Panc1 (cell line): ENCODE results near the gene SUPT16H. TPM values are rescaled to one million over a fixed set of nuclear protein-coding genes. Genes with fewer than 3 reads are reported as not detected.

Experiments
- ATAC-seq: fragments of 200-7000 bp; cut with Tn5 transposase; 2 replicates; pipeline ENCODE4 v1.9.1; 2020; ENCODE audit warnings: mild to moderate bottlenecking, moderate library complexity
- BruUV-seq: library from RNA; stranded (reverse); fragments of 400-500 nt; replicated peaks from 2 replicates; lab custom pipeline; 2021; lab: Mats Ljungman, UMichigan
- CTCF ChIA-PET: fragments of 300-600 bp; sonication (Branson Sonifier 250); formaldehyde crosslinking; loops from one replicate; lab custom pipeline; 2022; ENCODE audit warnings: antibody characterized with exemption; lab: Charles Lee
- POLR2A ChIA-PET: fragments of 300-600 bp; sonication (Branson Sonifier 250); formaldehyde crosslinking; loops from one replicate; lab custom pipeline; 2022; ENCODE audit warnings: antibody characterized with exemption; lab: Charles Lee
- DNase-seq: peaks from one replicate; pipeline ENCODE4 v3.0.0-alpha.2; 2010; ENCODE audit warnings: low read depth, low spot score
- H3K27ac ChIP-seq: 2 replicates; pipeline ENCODE4 v1.5.1; 2011; ENCODE audit warnings: mild to moderate bottlenecking, low read length, inconsistent platforms
- H3K27me3 ChIP-seq: fragments of 200-500 bp; sonication (Bioruptor generic); 2 replicates; pipeline ENCODE4 v1.6.0; 2014; ENCODE audit warnings: low read length, inconsistent platforms; ENCODE audit not compliant: control insufficient read depth, insufficient read depth
- H3K36me3 ChIP-seq: fragments of 200-500 bp; sonication (Bioruptor generic); 2 replicates; pipeline ENCODE4 v1.5.1; 2014; ENCODE audit warnings: inconsistent platforms, mild to moderate bottlenecking, low read length, moderate library complexity; ENCODE audit not compliant: control insufficient read depth, insufficient read depth
- H3K4me1 ChIP-seq: 2 replicates; pipeline ENCODE4 v1.5.1; 2011; ENCODE audit warnings: inconsistent platforms, mild to moderate bottlenecking, low read length, moderate library complexity; ENCODE audit not compliant: control insufficient read depth, insufficient read depth
- H3K4me3 ChIP-seq, 2 experiments: 2 replicates each; pipeline ENCODE4 v1.5.1; 2011 to 2012; ENCODE audit warnings: low read depth in 2 of 2, low read length in 2 of 2, mild to moderate bottlenecking in 2 of 2, inconsistent platforms in 1 of 2, moderate library complexity in 1 of 2
- H3K9me3 ChIP-seq: fragments of 200-500 bp; sonication (Bioruptor generic); 2 replicates; pipeline ENCODE4 v1.5.1; 2014; ENCODE audit warnings: low read depth, mild to moderate bottlenecking, inconsistent platforms, low read length, moderate library complexity; ENCODE audit not compliant: control insufficient read depth, insufficient read depth
- POLR2AphosphoS5 ChIP-seq: IDR thresholded peaks from 2 replicates; pipeline ENCODE4 v1.6.1; 2012; ENCODE audit warnings: mild to moderate bottlenecking, low read depth, low read length, moderate library complexity
- SIN3A ChIP-seq: IDR thresholded peaks from 2 replicates; pipeline ENCODE4 v1.6.1; 2012; ENCODE audit warnings: low read depth, mild to moderate bottlenecking, low read length, moderate library complexity, borderline replicate concordance; ENCODE audit not compliant: insufficient read depth
- TCF7L2 ChIP-seq: IDR thresholded peaks from 2 replicates; pipeline ENCODE4 v1.6.1; 2011; ENCODE audit warnings: mild to moderate bottlenecking, low read depth, low read length, inconsistent platforms
- in situ Hi-C: cut with HindIII; loops from 2 replicates; pipeline ENCODE4 v1.10.0; 2016; ENCODE audit warnings: low sequenced_read_pairs, low pct_unique_long_range_greater_than_20kb
- intact Hi-C: fragments of 100-400 bp; cut with micrococcal nuclease; formaldehyde crosslinking; loops from one replicate; pipeline ENCODE4 v1.10.0; 2022; ENCODE audit not compliant: unreplicated experiment
- total RNA-seq: library from RNA; stranded (reverse); gene quantifications from one replicate; pipeline ENCODE4 v1.2.1, GENCODE V29; 2021; ENCODE audit not compliant: unreplicated experiment
- TF ChIP-seq, protein P1 (sequence below): fragments of 450-650 bp; IDR thresholded peaks from 2 replicates; pipeline ENCODE4 v1.5.1; 2017; ENCODE audit warnings: mild to moderate bottlenecking
- TF ChIP-seq, protein P2 (sequence below), 2 experiments: IDR thresholded peaks; 2 replicates each; pipeline ENCODE4 v1.6.1; 2011 to 2012; ENCODE audit warnings: low read depth in 2 of 2, control low read depth in 1 of 2, low read length in 1 of 2, mild to moderate bottlenecking in 1 of 2, moderate library complexity in 1 of 2; ENCODE audit not compliant: insufficient read depth in 1 of 2

The SUPT16H gene
- total RNA-seq, 1 experiment from 2014 or later: 84.5 TPM

DNA sequence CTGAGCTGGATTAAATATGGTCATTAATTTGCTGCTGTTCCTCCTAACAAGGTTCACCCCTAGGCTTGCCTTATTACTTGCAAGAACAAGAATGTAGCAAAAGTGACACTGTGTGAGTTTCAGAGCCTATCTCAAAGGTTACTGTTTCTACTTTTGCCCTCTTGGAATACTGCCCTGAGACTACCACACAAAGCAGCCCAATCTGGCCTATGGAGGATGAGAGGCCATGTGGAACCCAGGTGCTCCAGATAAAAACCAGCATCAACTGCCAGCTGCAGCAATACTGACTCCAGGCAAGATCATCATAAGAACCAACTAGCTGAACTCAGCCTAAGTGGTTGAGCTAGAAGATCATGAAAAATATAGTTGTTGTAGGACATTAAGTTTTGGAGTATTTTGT, 22.4 kb upstream of the SUPT16H start:
- no peak for ATAC-seq
- no peak overlapping the region for H3K27ac ChIP-seq
- POLR2A ChIA-PET: no interaction called here
- no peak overlapping the region for H3K4me3 ChIP-seq
- BruUV-seq: no TSS peak
- TF ChIP-seq SIN3A (no peak), TCF7L2 (no peak), POLR2AphosphoS5 (no peak)
- TF ChIP-seq, protein P1, sequence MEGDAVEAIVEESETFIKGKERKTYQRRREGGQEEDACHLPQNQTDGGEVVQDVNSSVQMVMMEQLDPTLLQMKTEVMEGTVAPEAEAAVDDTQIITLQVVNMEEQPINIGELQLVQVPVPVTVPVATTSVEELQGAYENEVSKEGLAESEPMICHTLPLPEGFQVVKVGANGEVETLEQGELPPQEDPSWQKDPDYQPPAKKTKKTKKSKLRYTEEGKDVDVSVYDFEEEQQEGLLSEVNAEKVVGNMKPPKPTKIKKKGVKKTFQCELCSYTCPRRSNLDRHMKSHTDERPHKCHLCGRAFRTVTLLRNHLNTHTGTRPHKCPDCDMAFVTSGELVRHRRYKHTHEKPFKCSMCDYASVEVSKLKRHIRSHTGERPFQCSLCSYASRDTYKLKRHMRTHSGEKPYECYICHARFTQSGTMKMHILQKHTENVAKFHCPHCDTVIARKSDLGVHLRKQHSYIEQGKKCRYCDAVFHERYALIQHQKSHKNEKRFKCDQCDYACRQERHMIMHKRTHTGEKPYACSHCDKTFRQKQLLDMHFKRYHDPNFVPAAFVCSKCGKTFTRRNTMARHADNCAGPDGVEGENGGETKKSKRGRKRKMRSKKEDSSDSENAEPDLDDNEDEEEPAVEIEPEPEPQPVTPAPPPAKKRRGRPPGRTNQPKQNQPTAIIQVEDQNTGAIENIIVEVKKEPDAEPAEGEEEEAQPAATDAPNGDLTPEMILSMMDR: no peak
- TF ChIP-seq, protein P2, sequence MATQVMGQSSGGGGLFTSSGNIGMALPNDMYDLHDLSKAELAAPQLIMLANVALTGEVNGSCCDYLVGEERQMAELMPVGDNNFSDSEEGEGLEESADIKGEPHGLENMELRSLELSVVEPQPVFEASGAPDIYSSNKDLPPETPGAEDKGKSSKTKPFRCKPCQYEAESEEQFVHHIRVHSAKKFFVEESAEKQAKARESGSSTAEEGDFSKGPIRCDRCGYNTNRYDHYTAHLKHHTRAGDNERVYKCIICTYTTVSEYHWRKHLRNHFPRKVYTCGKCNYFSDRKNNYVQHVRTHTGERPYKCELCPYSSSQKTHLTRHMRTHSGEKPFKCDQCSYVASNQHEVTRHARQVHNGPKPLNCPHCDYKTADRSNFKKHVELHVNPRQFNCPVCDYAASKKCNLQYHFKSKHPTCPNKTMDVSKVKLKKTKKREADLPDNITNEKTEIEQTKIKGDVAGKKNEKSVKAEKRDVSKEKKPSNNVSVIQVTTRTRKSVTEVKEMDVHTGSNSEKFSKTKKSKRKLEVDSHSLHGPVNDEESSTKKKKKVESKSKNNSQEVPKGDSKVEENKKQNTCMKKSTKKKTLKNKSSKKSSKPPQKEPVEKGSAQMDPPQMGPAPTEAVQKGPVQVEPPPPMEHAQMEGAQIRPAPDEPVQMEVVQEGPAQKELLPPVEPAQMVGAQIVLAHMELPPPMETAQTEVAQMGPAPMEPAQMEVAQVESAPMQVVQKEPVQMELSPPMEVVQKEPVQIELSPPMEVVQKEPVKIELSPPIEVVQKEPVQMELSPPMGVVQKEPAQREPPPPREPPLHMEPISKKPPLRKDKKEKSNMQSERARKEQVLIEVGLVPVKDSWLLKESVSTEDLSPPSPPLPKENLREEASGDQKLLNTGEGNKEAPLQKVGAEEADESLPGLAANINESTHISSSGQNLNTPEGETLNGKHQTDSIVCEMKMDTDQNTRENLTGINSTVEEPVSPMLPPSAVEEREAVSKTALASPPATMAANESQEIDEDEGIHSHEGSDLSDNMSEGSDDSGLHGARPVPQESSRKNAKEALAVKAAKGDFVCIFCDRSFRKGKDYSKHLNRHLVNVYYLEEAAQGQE (IDR thresholded peaks at IDR 0.05; ENCODE audit: insufficient read depth in 1 of 2, low read depth in 2 of 2, low read length in 1 of 2): no peak
- H3K9me3 ChIP-seq: no peaks in the 10 kb centered on the region
- no peak for DNase-seq
- no peaks in the 10 kb centered on the region for H3K4me1 ChIP-seq
- intact Hi-C loops (no loop called here), in situ Hi-C loops (no loop called here)
- CTCF ChIA-PET: no interaction called here
- H3K27me3 ChIP-seq: no peaks in the 10 kb centered on the region
- peaks cover 51% of the 10 kb centered on the region for H3K36me3 ChIP-seq

DNA sequence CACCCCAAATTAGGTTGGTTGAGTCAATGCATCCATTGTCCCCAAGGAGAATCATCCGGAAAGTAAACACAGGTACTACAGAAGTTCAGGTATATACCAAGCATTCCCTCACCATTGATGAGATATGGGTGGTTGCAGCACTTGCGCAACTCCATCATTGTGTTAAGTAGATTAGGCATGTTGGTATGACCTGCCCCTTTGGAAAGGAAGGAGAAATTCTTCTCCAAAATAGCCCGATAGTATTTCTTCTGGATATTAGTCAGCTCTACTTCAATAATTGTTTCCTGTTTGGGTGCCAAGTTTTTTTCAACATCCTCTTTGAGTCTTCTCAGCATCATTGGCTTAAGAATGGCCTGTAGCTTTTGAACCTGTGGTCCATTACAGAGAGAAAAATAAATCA, 21.3 kb upstream of the SUPT16H start:
- ChIA-PET CTCF (no interaction called here), POLR2A (no interaction called here)
- intact Hi-C loops: no loop called here
- H3K27me3 ChIP-seq: no peaks in the 10 kb centered on the region
- TF ChIP-seq TCF7L2: no peak
- ATAC-seq (no peak), DNase-seq (no peak)
- H3K27ac ChIP-seq: no peak overlapping the region
- no peaks in the 10 kb centered on the region for H3K9me3 ChIP-seq
- peaks cover 56% of the 10 kb centered on the region for H3K36me3 ChIP-seq
- in situ Hi-C loops: no loop called here
- no peaks in the 10 kb centered on the region for H3K4me1 ChIP-seq
- H3K4me3 ChIP-seq: no peak overlapping the region
- BruUV-seq: no TSS peak

DNA sequence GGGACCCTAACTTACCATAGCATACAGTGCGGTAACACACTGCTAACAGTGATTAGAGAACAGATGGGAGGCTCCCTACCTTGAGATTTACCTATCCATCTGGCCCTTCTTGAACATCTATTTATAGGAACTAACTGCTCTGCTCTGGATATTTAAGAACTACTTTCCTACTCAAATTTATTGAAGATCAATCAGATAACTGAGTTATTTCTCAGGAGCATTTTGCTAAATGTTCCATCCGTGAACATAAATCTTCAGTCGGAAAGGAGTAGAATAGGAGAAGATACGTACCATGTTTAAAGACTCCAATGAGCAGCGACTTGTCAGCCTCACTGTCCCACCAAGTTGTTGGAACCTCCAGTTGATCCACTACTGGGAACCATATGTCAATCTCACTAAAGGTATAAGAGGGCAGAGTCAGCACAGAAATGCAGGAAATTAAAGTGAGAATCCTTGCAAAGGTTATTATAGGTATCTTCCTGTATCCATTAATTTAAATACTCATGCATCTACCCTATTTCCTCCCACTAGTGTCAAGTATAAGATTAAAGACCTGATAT, 15.6 kb upstream of the SUPT16H start:
- H3K9me3 ChIP-seq: no peaks in the 10 kb centered on the region
- ChIA-PET POLR2A (no interaction called here), CTCF (no interaction called here)
- intact Hi-C loops: no loop called here
- H3K27me3 ChIP-seq: no peaks in the 10 kb centered on the region
- no TSS peak for BruUV-seq
- H3K4me3 ChIP-seq: no peak overlapping the region
- DNase-seq (no peak), ATAC-seq (no peak)
- TF ChIP-seq, protein P1: no peak
- TF ChIP-seq SIN3A (no peak), POLR2AphosphoS5 (no peak), TCF7L2 (no peak)
- TF ChIP-seq, protein P2 (IDR thresholded peaks at IDR 0.05; ENCODE audit: insufficient read depth in 1 of 2, low read depth in 2 of 2, low read length in 1 of 2): no peak
- H3K27ac ChIP-seq: no peak overlapping the region
- H3K4me1 ChIP-seq: no peaks in the 10 kb centered on the region
- H3K36me3 ChIP-seq: peaks cover 48% of the 10 kb centered on the region
- in situ Hi-C loops: no loop called here
